Heart left ventricle (tissue), 16 donors: ENCODE data around the gene CRACR2A. TPM values are rescaled to one million over a fixed set of nuclear protein-coding genes. Genes with fewer than 3 reads are reported as not detected.

ENCODE experiments used
- ATAC-seq, 4 donors: fragments of 200-7000 bp; cut with Tn5 transposase; one replicate each; pipeline ENCODE4 v1.9.1; 2020 to 2022; ENCODE audit warnings: moderate library complexity in 4 of 4, mild to moderate bottlenecking in 3 of 4, moderate number of reproducible peaks in 1 of 4
- DNase-seq, 5 donors: peaks; one replicate each; pipeline ENCODE4 v3.0.0-alpha.2; 2020
- H3K27ac ChIP-seq, 12 donors: fragments of 200-600 bp; sonication (generic) in 4 of 12; one replicate each; pipeline versions ENCODE4 v1.5.0 to v1.8.0; 2016 to 2022; ENCODE audit warnings: mild to moderate bottlenecking in 2 of 12
- H3K27me3 ChIP-seq, 9 donors: fragments of 200-600 bp; sonication (generic) in 2 of 9; one replicate each; pipeline versions ENCODE4 v1.5.1 to v1.8.0; 2016 to 2022; ENCODE audit warnings: mild to moderate bottlenecking in 3 of 9
- H3K36me3 ChIP-seq, 9 donors: fragments of 200-600 bp; sonication (generic) in 2 of 9; one replicate each; pipeline versions ENCODE4 v1.5.0 to v1.8.0; 2018 to 2022; ENCODE audit warnings: mild to moderate bottlenecking in 2 of 9
- H3K4me1 ChIP-seq, 12 donors: fragments of 200-600 bp; sonication (generic) in 4 of 12; one replicate each; pipeline versions ENCODE4 v1.5.0 to v1.8.0; 2016 to 2022; ENCODE audit warnings: mild to moderate bottlenecking in 3 of 12
- H3K4me3 ChIP-seq, 12 donors: fragments of 200-600 bp; sonication (generic) in 4 of 12; one replicate each; pipeline versions ENCODE4 v1.5.0 to v1.8.0; 2017 to 2022; ENCODE audit warnings: mild to moderate bottlenecking in 9 of 12, moderate library complexity in 4 of 12
- H3K9me3 ChIP-seq, 12 donors: fragments of 200-600 bp; sonication (generic) in 4 of 12; one replicate each; pipeline versions ENCODE4 v1.5.0 to v1.8.0; 2016 to 2022; ENCODE audit warnings: mild to moderate bottlenecking in 1 of 12
- POLR2A ChIP-seq, 2 donors: fragments of 450-650 bp; IDR thresholded peaks; one replicate each; pipeline ENCODE4 v1.6.1; 2017; ENCODE audit warnings: antibody characterized with exemption in 2 of 2, mild to moderate bottlenecking in 2 of 2, moderate library complexity in 2 of 2
- WGBS, 4 donors: extraction: QIAGEN DNeasy Blood & Tissue Kit in 2 of 4; methylation state at CpG; one replicate each; pipeline versions ENCODE4 v1.1.5 to v1.1.7; 2013 to 2018; 5-methylcytosine and 5-hydroxymethylcytosine counted together
- intact Hi-C, 10 donors: fragments of 100-400 bp; cut with DNase I; formaldehyde crosslinking; loops; one replicate each; pipeline versions ENCODE4 v1.11.1 to v1.14.2; 2022
- polyA plus RNA-seq, 2 donors: library from polyadenylated mRNA; stranded (reverse); fragments of 200-250 nt; gene quantifications; one replicate each; pipeline ENCODE4 v1.2.3, GENCODE V29; 2013
- total RNA-seq, 9 donors: library from RNA; depleted of rRNA in 2 of 9; stranded (reverse); fragments of >200 nt in 2 of 9; fragmentation: NEBNext Ultra II Directional in 3 of 9; extraction: Animal tissue kit (Norgen Biotek cat#: 25700) in 3 of 9; gene quantifications; one replicate each; pipeline versions ENCODE4 v1.1.0 to v1.2.4, GENCODE V29; 2016 to 2023
- TF ChIP-seq, protein P1 (sequence below), 12 donors: fragments of 200-600 bp; sonication (generic) in 4 of 12; IDR thresholded peaks; one replicate each; pipeline versions ENCODE4 v1.5.0 to v1.8.0; 2018 to 2022; ENCODE audit warnings: antibody characterized with exemption in 12 of 12, mild to moderate bottlenecking in 5 of 12
- donor health status: ischemic (EF 13 %, LVEDD 7.1; RV severe dilation, severe dysfunction).
- donor health status: healthy with polysubstance abuse.
- donor health status: DM: no; HTN: yes; CAD: no.
- donor health status: DM: no; HTN: no; CAD: no.
- donor health status: ischemic (EF 25% LVEDD 6.9; RV normal size, moderate dysfunction).
- donor health status: ischemic (EF 25% LVEDD 5.7; RV mildly dilated, moderate dysfunction).
- donor health status: healthy.
- donor health status: DM: yes; HTN: yes; CAD: no.
- donor health status: ischemic (EF 35%, LVEDD 5.7; RV mildly dilated, moderate dysfunction).
- donor health status: nonischemic (EF 11% LVEDD 7.7; RV severe dilation, severe dysfunction).
- donor health status: DM: yes; HTN: yes; CAD: no.
- donor health status: PGD.
- donor health status: ischemic (EF 29% LVEDD 5.4; RV normal size, mild dysfunction).
- donor health status: nonischemic (EF 23%, LVEDD 6.1; RV moderate dilation, normal function).

Gene CRACR2A
- total and polyA plus RNA-seq, 11 donors = 1.0 to 14.1 (median 4.7) TPM

DNA sequence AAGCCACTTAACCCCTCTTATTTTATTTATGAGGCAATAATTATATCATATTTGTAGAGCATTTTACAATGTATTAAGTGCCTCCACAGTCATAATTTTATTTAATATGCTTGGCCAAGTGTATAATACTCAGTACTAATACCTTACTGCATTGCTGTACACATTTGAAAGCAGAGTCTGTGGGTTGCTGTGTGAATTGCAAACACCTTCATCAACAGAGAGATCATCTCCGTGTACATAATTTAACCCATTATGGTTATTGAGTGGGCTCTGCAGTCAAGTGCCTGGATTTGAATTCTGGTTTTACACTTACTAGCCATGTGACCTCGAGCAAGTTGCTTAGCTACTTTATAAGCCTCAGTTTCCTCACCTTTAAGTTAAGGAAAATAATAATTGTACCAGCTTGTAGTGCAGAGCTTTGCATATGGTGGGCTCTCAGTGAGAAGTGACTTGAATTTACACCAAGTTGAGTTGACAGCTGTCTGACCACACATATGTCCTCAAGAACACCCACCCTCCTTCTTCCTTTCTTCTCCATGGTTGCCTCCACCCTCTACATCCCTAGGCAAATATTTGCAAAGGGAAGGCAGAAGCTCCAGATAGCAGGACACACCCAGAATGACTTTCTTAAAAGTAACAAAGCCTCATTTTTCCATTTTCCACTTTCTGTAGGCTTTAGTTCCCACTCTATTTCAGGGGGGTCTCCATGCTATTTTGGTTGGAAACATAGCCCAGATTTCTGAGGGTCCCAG lies 12.3 kb downstream of the CRACR2A start:
- no peaks in the 10 kb centered on the region for H3K9me3 ChIP-seq
- no peaks in the 10 kb centered on the region for H3K36me3 ChIP-seq
- intact Hi-C loops = loop anchor here in 3 of 10 donors (5.0 to 10.0 kb wide), 3 partner anchors 53 to 58 kb away; no protein-coding TSS in a partner anchor
- no peaks in the 10 kb centered on the region for H3K27me3 ChIP-seq
- no peak overlapping the region for H3K27ac ChIP-seq
- no peak for DNase-seq
- no peak for TF ChIP-seq POLR2A (IDR thresholded peaks at IDR 0.05)
- TF ChIP-seq, protein P1, sequence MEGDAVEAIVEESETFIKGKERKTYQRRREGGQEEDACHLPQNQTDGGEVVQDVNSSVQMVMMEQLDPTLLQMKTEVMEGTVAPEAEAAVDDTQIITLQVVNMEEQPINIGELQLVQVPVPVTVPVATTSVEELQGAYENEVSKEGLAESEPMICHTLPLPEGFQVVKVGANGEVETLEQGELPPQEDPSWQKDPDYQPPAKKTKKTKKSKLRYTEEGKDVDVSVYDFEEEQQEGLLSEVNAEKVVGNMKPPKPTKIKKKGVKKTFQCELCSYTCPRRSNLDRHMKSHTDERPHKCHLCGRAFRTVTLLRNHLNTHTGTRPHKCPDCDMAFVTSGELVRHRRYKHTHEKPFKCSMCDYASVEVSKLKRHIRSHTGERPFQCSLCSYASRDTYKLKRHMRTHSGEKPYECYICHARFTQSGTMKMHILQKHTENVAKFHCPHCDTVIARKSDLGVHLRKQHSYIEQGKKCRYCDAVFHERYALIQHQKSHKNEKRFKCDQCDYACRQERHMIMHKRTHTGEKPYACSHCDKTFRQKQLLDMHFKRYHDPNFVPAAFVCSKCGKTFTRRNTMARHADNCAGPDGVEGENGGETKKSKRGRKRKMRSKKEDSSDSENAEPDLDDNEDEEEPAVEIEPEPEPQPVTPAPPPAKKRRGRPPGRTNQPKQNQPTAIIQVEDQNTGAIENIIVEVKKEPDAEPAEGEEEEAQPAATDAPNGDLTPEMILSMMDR (IDR thresholded peaks at IDR 0.05) = no peak
- WGBS, 4 donors = 79 to 90% (median 80%) methylated on average over 2 of the region's 2 CpGs
- no peak for ATAC-seq
- peaks cover 0 to 19% (median 10%) of the 10 kb centered on the region in 12 donors for H3K4me1 ChIP-seq
- H3K4me3 ChIP-seq = no peak overlapping the region

DNA sequence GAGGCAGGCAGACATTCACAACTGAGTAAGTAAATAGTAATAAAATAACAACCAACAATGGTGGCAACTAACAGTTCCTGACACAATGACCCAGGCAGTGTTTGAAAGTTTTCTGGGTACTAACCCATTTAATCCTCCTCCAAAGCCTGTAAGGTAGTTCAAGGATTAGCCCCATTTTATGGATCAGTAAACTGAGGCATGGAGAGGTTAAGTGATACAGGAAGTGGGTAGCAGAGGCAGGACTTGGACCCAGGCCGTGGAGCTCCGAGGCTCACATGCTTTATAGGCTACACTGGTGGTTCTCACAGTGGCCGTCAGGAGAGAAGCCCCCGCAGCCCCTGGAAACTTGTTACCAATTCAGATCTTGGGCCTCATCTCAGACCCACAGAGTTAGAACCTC lies 17.5 kb downstream of the CRACR2A start:
- peaks cover 0 to 9% (median 0%) of the 10 kb centered on the region in 9 donors for H3K36me3 ChIP-seq
- H3K4me1 ChIP-seq = no peaks in the 10 kb centered on the region
- TF ChIP-seq POLR2A (IDR thresholded peaks at IDR 0.05) = no peak
- TF ChIP-seq, protein P1 (IDR thresholded peaks at IDR 0.05) = no peak
- no peaks in the 10 kb centered on the region for H3K27me3 ChIP-seq
- no peaks in the 10 kb centered on the region for H3K9me3 ChIP-seq
- 90 to 97% (median 91%) methylated on average over 4 of the region's 4 CpGs for WGBS, 4 donors
- no peak overlapping the region for H3K27ac ChIP-seq
- DNase-seq (no peak), ATAC-seq (no peak)
- intact Hi-C loops = no loop called here
- H3K4me3 ChIP-seq = no peak overlapping the region

DNA sequence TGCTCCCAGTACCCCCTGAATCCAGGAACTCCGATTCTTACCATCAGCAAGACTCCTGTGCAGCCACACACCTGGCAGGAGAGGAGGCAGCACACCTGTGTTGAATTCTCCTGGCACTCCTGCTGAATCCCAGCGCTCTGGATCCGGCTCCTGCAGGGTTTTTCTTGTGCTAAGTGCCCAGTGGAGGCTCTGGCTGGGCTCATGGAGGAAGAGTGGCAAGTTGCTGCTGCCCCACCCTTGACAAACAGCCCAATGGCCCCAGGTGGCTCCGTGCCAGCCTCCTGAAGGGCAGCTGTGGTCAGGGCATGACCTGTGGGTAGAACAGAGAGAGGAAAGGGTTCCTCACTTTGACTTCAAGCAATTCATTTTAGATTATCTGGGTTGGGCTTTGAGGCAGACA lies 20.0 kb downstream of the CRACR2A start:
- H3K27ac ChIP-seq = no peak overlapping the region
- DNase-seq (no peak), ATAC-seq (no peak)
- peaks cover 0 to 16% (median 0%) of the 10 kb centered on the region in 12 donors for H3K4me1 ChIP-seq
- WGBS, 4 donors = 74 to 88% (median 79%) methylated on average over 4 of the region's 4 CpGs
- no peaks in the 10 kb centered on the region for H3K9me3 ChIP-seq
- H3K27me3 ChIP-seq = no peaks in the 10 kb centered on the region
- H3K36me3 ChIP-seq = peaks cover 0 to 9% (median 0%) of the 10 kb centered on the region in 9 donors
- TF ChIP-seq POLR2A (IDR thresholded peaks at IDR 0.05) = no peak
- TF ChIP-seq, protein P1 (IDR thresholded peaks at IDR 0.05) = no peak
- no peak overlapping the region for H3K4me3 ChIP-seq
- intact Hi-C loops = no loop called here

DNA sequence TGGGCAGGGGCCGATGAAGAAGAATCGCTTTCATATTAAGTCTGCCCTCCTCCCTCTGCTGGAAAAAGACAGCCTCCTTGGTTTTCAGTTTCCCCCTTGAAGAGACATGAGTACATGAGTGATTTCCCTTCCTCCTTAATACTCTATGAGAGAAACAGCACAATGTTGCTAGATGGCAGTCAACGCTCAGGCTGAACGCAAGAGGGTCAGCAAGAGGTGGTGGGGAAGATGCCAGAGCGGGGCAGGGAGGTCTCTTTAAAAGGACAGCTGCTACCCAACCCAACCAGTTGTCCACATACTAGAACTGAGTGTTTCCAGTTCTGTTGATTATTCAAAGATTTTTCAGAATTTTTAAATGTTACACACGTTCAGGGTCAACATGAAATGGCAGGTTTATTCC lies 22.8 kb downstream of the CRACR2A start:
- Histone ChIP-seq H3K4me3 (no peak overlapping the region), H3K4me1 (peaks cover 0 to 32% (median 0%) of the 10 kb centered on the region in 12 donors), H3K27me3 (no peaks in the 10 kb centered on the region), H3K27ac (no peak overlapping the region), H3K9me3 (no peaks in the 10 kb centered on the region), H3K36me3 (peaks cover 0 to 9% (median 0%) of the 10 kb centered on the region in 9 donors)
- WGBS, 4 donors = 92 to 96% (median 95%) methylated on average over 6 of the region's 6 CpGs
- DNase-seq (no peak), ATAC-seq (no peak)
- intact Hi-C loops = no loop called here
- TF ChIP-seq, protein P1 (IDR thresholded peaks at IDR 0.05) = no peak
